Suprapubic skin (tissue), 4 donors: ENCODE results near the gene CDK5RAP2. TPM values are rescaled to one million over a fixed set of nuclear protein-coding genes. Genes with fewer than 3 reads are reported as not detected.

Source experiments
- DNase-seq, 2 donors: peaks; one replicate each; pipeline ENCODE4 v3.0.0-alpha.2; 2019; ENCODE audit warnings: low spot score in 2 of 2
- H3K27ac ChIP-seq: fragments of 200-600 bp; sonication (generic); one replicate; pipeline ENCODE4 v1.5.1; 2019
- H3K27me3 ChIP-seq: fragments of 200-600 bp; sonication (generic); one replicate; pipeline ENCODE4 v1.5.1; 2019
- H3K36me3 ChIP-seq: fragments of 200-600 bp; sonication (generic); one replicate; pipeline ENCODE4 v1.5.1; 2019
- H3K4me1 ChIP-seq: fragments of 200-600 bp; sonication (generic); one replicate; pipeline ENCODE4 v1.5.1; 2019
- H3K4me3 ChIP-seq: fragments of 200-600 bp; sonication (generic); one replicate; pipeline ENCODE4 v1.5.1; 2019; ENCODE audit warnings: mild to moderate bottlenecking
- H3K9me3 ChIP-seq: fragments of 200-600 bp; sonication (generic); one replicate; pipeline ENCODE4 v1.5.1; 2019
- CTCF ChIP-seq, 2 donors: fragments of 200-600 bp in 1 of 2; fragments of 450-650 bp in 1 of 2; sonication (generic) in 1 of 2; IDR thresholded peaks; one replicate each; pipeline ENCODE4 v1.5.1; 2016 to 2019; ENCODE audit warnings: antibody characterized with exemption in 2 of 2, mild to moderate bottlenecking in 1 of 2, moderate library complexity in 1 of 2
- EP300 ChIP-seq: sonication (generic); formaldehyde crosslinking; IDR thresholded peaks from one replicate; pipeline ENCODE4 v1.6.1; 2017; ENCODE audit warnings: antibody characterized with exemption
- POLR2A ChIP-seq, 2 donors: fragments of 450-650 bp; IDR thresholded peaks; one replicate each; pipeline ENCODE4 v1.6.1; 2017; ENCODE audit warnings: antibody characterized with exemption in 2 of 2, mild to moderate bottlenecking in 2 of 2, moderate library complexity in 2 of 2
- POLR2AphosphoS5 ChIP-seq, 3 donors: sonication (generic); formaldehyde crosslinking; IDR thresholded peaks; one replicate each; pipeline ENCODE4 v1.6.1; 2017; ENCODE audit warnings: antibody characterized with exemption in 3 of 3
- WGBS: methylation state at CpG from one replicate; pipeline ENCODE4 v1.1.5; 2018; 5-methylcytosine and 5-hydroxymethylcytosine counted together
- total RNA-seq, 4 donors: library from RNA; depleted of rRNA; stranded (reverse); fragments of >200 nt; gene quantifications; one replicate each; pipeline ENCODE4 v1.1.0, GENCODE V29; 2016

The CDK5RAP2 gene
- total RNA-seq, 4 donors from 2014 or later: 60.1 to 105 (median 64.3) TPM

- no peaks in the 10 kb centered on the region for H3K27me3 ChIP-seq
- no peaks in the 10 kb centered on the region for H3K9me3 ChIP-seq
- H3K4me1 ChIP-seq: peaks cover 28% of the 10 kb centered on the region
- peak overlapping the region; percentile 26 for H3K27ac ChIP-seq
- H3K4me3 ChIP-seq: no peak overlapping the region
- peaks cover 21% of the 10 kb centered on the region for H3K36me3 ChIP-seq
- TF ChIP-seq CTCF (IDR thresholded peaks at IDR 0.05): peak; percentile 70 to 93
- TF ChIP-seq EP300: no peak
- no peak for TF ChIP-seq POLR2AphosphoS5 (IDR thresholded peaks at IDR 0.05)
- WGBS: 14% methylated on average over 3 of the region's 3 CpGs
- DNase-seq: peak in 1 of 2 donors; percentile 71
Observed at GRCh38 chr9:120477534-120478001, 102.4 kb downstream of the CDK5RAP2 start.

GRCh38 chr9:120475341-120475740, 104.6 kb downstream of the CDK5RAP2 start:
- WGBS: 59% methylated on average over 7 of the region's 7 CpGs
- no peak for TF ChIP-seq CTCF (IDR thresholded peaks at IDR 0.05)
- no peak for TF ChIP-seq EP300
- TF ChIP-seq POLR2A (IDR thresholded peaks at IDR 0.05): no peak
- no peak for TF ChIP-seq POLR2AphosphoS5 (IDR thresholded peaks at IDR 0.05)
- no peaks in the 10 kb centered on the region for H3K9me3 ChIP-seq
- H3K4me3 ChIP-seq: no peak overlapping the region
- peaks cover 38% of the 10 kb centered on the region for H3K36me3 ChIP-seq
- DNase-seq: peak in 1 of 2 donors; percentile 75
- H3K27ac ChIP-seq: peak overlapping the region; percentile 65
- no peaks in the 10 kb centered on the region for H3K27me3 ChIP-seq
- H3K4me1 ChIP-seq: peaks cover 19% of the 10 kb centered on the region

- 71% methylated on average over 3 of the region's 3 CpGs for WGBS
- Histone ChIP-seq H3K27ac (peak overlapping the region; percentile 65), H3K36me3 (peaks cover 39% of the 10 kb centered on the region), H3K27me3 (no peaks in the 10 kb centered on the region), H3K4me3 (no peak overlapping the region), H3K4me1 (peaks cover 19% of the 10 kb centered on the region), H3K9me3 (no peaks in the 10 kb centered on the region)
- TF ChIP-seq CTCF (IDR thresholded peaks at IDR 0.05): no peak
- TF ChIP-seq POLR2AphosphoS5 (IDR thresholded peaks at IDR 0.05): no peak
- TF ChIP-seq POLR2A (IDR thresholded peaks at IDR 0.05): no peak
- no peak for TF ChIP-seq EP300
- DNase-seq: no peak
Observed at GRCh38 chr9:120474591-120475243, 105.2 kb downstream of the CDK5RAP2 start.

GRCh38 chr9:120473608-120474007, 106.4 kb downstream of the CDK5RAP2 start:
- peaks cover 39% of the 10 kb centered on the region for H3K36me3 ChIP-seq
- H3K9me3 ChIP-seq: no peaks in the 10 kb centered on the region
- H3K27me3 ChIP-seq: no peaks in the 10 kb centered on the region
- TF ChIP-seq CTCF (IDR thresholded peaks at IDR 0.05): no peak
- TF ChIP-seq POLR2AphosphoS5 (IDR thresholded peaks at IDR 0.05): no peak
- no peak for TF ChIP-seq POLR2A (IDR thresholded peaks at IDR 0.05)
- no peak for TF ChIP-seq EP300
- WGBS: 96% methylated on average over 3 of the region's 3 CpGs
- H3K4me3 ChIP-seq: no peak overlapping the region
- peaks cover 19% of the 10 kb centered on the region for H3K4me1 ChIP-seq
- H3K27ac ChIP-seq: peak overlapping the region; percentile 8
- no peak for DNase-seq

- Histone ChIP-seq H3K9me3 (no peaks in the 10 kb centered on the region), H3K36me3 (peaks cover 33% of the 10 kb centered on the region), H3K4me3 (no peak overlapping the region), H3K27me3 (no peaks in the 10 kb centered on the region), H3K27ac (no peak overlapping the region), H3K4me1 (no peaks in the 10 kb centered on the region)
- WGBS: 74% methylated on average over 3 of the region's 3 CpGs
- no peak for DNase-seq
- TF ChIP-seq EP300 (no peak), CTCF (IDR thresholded peaks at IDR 0.05) (no peak), POLR2A (IDR thresholded peaks at IDR 0.05) (no peak), POLR2AphosphoS5 (IDR thresholded peaks at IDR 0.05) (no peak)
Observed at GRCh38 chr9:120465685-120466407, 114.1 kb downstream of the CDK5RAP2 start.
